Tibial nerve (tissue), 4 donors: ENCODE data around the gene OR7D2.

Experiments
- EP300 ChIP-seq, 2 donors: sonication (generic); formaldehyde crosslinking; IDR thresholded peaks; one replicate each; pipeline ENCODE4 v1.6.1; 2017; ENCODE audit warnings: antibody characterized with exemption in 2 of 2, mild to moderate bottlenecking in 1 of 2
- POLR2A ChIP-seq, 2 donors: fragments of 450-650 bp; IDR thresholded peaks; one replicate each; pipeline ENCODE4 v1.6.1; 2017; ENCODE audit warnings: antibody characterized with exemption in 2 of 2, mild to moderate bottlenecking in 2 of 2, moderate library complexity in 2 of 2
- TF ChIP-seq, protein P1 (sequence below), 5 experiments: fragments of 200-600 bp in 3 of 5; fragments of 450-650 bp in 2 of 5; sonication (generic) in 3 of 5; IDR thresholded peaks; one replicate each; pipeline ENCODE4 v1.5.1; 2016 to 2019; ENCODE audit warnings: antibody characterized with exemption in 5 of 5, mild to moderate bottlenecking in 3 of 5, moderate library complexity in 2 of 5

DNA sequence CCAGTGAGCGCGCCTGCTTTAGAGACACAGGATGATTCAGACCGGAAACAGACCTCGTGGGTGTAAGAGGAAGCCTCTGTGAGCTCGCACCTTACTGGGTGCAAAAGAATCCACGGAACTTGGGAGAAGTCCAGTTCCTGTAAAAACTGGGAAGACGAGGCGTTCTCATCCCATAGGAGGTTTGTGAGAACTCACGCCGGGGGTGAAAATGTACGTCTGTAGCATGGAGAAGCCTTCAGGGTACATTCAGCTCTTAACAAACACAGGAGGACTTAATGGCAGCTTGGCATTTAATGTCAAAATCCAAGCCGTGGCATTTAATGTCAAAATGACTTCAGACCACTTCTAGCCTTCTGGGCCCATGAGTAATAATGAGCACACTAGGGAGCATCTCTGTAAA is 17.4 kb upstream of the OR7D2 start:
- TF ChIP-seq, protein P1, sequence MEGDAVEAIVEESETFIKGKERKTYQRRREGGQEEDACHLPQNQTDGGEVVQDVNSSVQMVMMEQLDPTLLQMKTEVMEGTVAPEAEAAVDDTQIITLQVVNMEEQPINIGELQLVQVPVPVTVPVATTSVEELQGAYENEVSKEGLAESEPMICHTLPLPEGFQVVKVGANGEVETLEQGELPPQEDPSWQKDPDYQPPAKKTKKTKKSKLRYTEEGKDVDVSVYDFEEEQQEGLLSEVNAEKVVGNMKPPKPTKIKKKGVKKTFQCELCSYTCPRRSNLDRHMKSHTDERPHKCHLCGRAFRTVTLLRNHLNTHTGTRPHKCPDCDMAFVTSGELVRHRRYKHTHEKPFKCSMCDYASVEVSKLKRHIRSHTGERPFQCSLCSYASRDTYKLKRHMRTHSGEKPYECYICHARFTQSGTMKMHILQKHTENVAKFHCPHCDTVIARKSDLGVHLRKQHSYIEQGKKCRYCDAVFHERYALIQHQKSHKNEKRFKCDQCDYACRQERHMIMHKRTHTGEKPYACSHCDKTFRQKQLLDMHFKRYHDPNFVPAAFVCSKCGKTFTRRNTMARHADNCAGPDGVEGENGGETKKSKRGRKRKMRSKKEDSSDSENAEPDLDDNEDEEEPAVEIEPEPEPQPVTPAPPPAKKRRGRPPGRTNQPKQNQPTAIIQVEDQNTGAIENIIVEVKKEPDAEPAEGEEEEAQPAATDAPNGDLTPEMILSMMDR (IDR thresholded peaks at IDR 0.05), result no peak
- TF ChIP-seq POLR2A (IDR thresholded peaks at IDR 0.05) (no peak), EP300 (IDR thresholded peaks at IDR 0.05) (no peak)
